Vagina (tissue), 2 donors: ENCODE results near the gene ABTB1. TPM values are rescaled to one million over a fixed set of nuclear protein-coding genes. Genes with fewer than 3 reads are reported as not detected.
"Not testable (repeated sequence)": the region's sequence is repeated elsewhere in the genome, so short reads cannot be mapped to it uniquely, and the experiment has no call there.

Source experiments
- DNase-seq, 2 donors: peaks; one replicate each; pipeline ENCODE4 v3.0.0-alpha.2; 2017; ENCODE audit errors: extremely low spot score in 2 of 2
- H3K27ac ChIP-seq: fragments of 200-600 bp; sonication (generic); one replicate; pipeline ENCODE4 v1.5.1; 2019
- H3K27me3 ChIP-seq: fragments of 200-600 bp; sonication (generic); one replicate; pipeline ENCODE4 v1.5.1; 2019
- H3K36me3 ChIP-seq, 2 donors: fragments of 200-600 bp; sonication (generic); one replicate each; pipeline ENCODE4 v1.5.1; 2017 to 2019
- H3K4me1 ChIP-seq: fragments of 200-600 bp; sonication (generic); one replicate; pipeline ENCODE4 v1.5.1; 2019
- H3K4me3 ChIP-seq, 2 donors: fragments of 200-600 bp; sonication (generic); 1 replicate in 1 of 2; 2 replicates in 1 of 2; pipeline ENCODE4 v1.5.1; 2016 to 2019
- H3K9me3 ChIP-seq: fragments of 200-600 bp; sonication (generic); one replicate; pipeline ENCODE4 v1.5.1; 2019
- POLR2A ChIP-seq, 2 donors: fragments of 450-650 bp; IDR thresholded peaks; one replicate each; pipeline ENCODE4 v1.6.1; 2017; ENCODE audit warnings: antibody characterized with exemption in 2 of 2, mild to moderate bottlenecking in 2 of 2, moderate library complexity in 2 of 2
- POLR2AphosphoS5 ChIP-seq, 2 donors: sonication (generic); formaldehyde crosslinking; IDR thresholded peaks; one replicate each; pipeline ENCODE4 v1.9.0; 2017; ENCODE audit warnings: antibody characterized with exemption in 2 of 2, mild to moderate bottlenecking in 2 of 2, low read depth in 1 of 2; ENCODE audit not compliant: insufficient read depth in 1 of 2
- intact Hi-C: fragments of 100-400 bp; cut with DNase I; formaldehyde crosslinking; loops from one replicate; pipeline ENCODE4 v1.15.1; 2023
- total RNA-seq: library from RNA; depleted of rRNA; stranded (reverse); fragments of >200 nt; gene quantifications from one replicate; pipeline ENCODE4 v1.2.3, GENCODE V29; 2016
- TF ChIP-seq, protein P1 (sequence below), 3 experiments: fragments of 450-650 bp in 2 of 3; fragments of 200-600 bp in 1 of 3; sonication (generic) in 1 of 3; IDR thresholded peaks; one replicate each; pipeline ENCODE4 v1.5.1; 2017 to 2019; ENCODE audit warnings: antibody characterized with exemption in 3 of 3, mild to moderate bottlenecking in 2 of 3, moderate library complexity in 2 of 3

ABTB1 gene
- total RNA-seq, 1 donor from 2014 or later: 59.7 TPM

DNA sequence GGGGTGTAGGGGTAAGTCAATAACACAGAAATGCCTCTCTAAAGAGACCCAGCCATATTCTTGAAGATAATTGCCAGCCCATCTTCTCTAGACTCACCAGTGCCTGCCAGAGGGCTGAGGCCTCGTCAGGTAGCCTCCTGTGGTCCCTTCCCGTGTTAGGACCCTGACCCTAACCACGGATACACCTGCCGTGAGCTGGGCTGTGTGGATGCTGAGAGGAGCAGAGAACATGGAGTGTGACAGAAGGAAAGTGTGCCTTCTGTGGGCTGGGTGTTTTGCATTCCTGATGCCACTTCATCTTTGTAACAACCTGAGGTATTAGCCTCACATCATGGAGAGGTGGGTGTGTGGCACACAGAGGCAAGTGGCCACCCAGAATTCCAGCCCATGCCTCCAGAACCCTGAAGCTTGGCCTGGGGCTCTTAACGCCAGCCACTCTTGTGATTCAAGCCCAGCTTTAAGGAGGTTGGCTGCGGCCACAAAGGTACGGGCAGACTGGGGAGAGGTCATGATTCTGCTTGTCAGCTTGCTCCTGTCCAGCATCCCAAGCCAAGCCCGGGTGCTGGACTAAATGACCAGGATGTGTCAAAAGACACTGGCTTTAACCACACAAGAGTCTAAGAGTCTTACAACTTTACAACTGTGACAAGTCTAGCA is 21.1 kb upstream of the ABTB1 start:
- intact Hi-C loops: loop anchor here (5.0 kb wide), 2 partner anchors 171 to 321 kb away; partner anchors contain the start of gene MGLL
- H3K27me3 ChIP-seq: no peaks in the 10 kb centered on the region
- DNase-seq: no peak
- no peaks in the 10 kb centered on the region for H3K4me1 ChIP-seq
- TF ChIP-seq POLR2A (IDR thresholded peaks at IDR 0.05) (no peak), POLR2AphosphoS5 (IDR thresholded peaks at IDR 0.05; ENCODE audit: insufficient read depth in 1 of 2, low read depth in 1 of 2) (no peak)
- TF ChIP-seq, protein P1, sequence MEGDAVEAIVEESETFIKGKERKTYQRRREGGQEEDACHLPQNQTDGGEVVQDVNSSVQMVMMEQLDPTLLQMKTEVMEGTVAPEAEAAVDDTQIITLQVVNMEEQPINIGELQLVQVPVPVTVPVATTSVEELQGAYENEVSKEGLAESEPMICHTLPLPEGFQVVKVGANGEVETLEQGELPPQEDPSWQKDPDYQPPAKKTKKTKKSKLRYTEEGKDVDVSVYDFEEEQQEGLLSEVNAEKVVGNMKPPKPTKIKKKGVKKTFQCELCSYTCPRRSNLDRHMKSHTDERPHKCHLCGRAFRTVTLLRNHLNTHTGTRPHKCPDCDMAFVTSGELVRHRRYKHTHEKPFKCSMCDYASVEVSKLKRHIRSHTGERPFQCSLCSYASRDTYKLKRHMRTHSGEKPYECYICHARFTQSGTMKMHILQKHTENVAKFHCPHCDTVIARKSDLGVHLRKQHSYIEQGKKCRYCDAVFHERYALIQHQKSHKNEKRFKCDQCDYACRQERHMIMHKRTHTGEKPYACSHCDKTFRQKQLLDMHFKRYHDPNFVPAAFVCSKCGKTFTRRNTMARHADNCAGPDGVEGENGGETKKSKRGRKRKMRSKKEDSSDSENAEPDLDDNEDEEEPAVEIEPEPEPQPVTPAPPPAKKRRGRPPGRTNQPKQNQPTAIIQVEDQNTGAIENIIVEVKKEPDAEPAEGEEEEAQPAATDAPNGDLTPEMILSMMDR (IDR thresholded peaks at IDR 0.05): no peak
- no peaks in the 10 kb centered on the region for H3K36me3 ChIP-seq
- H3K27ac ChIP-seq: no peak overlapping the region
- no peaks in the 10 kb centered on the region for H3K9me3 ChIP-seq
- H3K4me3 ChIP-seq: no peak overlapping the region

GRCh38 chr3:127652246-127652995 is 20.3 kb upstream of the ABTB1 start:
- Histone ChIP-seq H3K27me3 (no peaks in the 10 kb centered on the region), H3K4me1 (no peaks in the 10 kb centered on the region), H3K9me3 (no peaks in the 10 kb centered on the region), H3K27ac (no peak overlapping the region), H3K4me3 (no peak overlapping the region), H3K36me3 (no peaks in the 10 kb centered on the region)
- DNase-seq: no peak
- intact Hi-C loops: loop anchor here (5.0 kb wide), 2 partner anchors 170 to 320 kb away; partner anchors contain the start of gene MGLL
- TF ChIP-seq, protein P1 (IDR thresholded peaks at IDR 0.05): peak; percentile 65 to 82 (median 76)
- no peak for TF ChIP-seq POLR2AphosphoS5 (IDR thresholded peaks at IDR 0.05; ENCODE audit: insufficient read depth in 1 of 2, low read depth in 1 of 2)

DNA sequence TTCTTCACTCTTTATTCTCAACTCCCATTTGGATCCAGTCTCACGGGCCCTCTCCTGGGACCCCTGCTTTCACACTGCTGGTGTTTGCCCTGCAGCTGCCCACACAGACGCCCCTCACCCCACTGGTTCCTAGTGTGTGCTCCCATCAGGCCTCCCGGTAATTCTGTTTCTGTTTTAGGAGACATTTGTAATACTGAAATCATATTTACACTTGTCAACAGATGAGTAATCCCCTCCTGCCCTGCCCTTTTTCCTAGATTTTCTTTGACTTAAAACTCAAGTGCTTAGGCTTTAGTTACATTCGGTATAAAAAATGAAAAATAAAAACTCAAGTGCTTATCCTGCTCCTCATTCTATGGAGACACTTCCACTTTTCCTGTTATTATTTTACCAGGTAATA is 18.4 kb upstream of the ABTB1 start:
- H3K4me1 ChIP-seq: no peaks in the 10 kb centered on the region
- H3K27ac ChIP-seq: no peak overlapping the region
- H3K4me3 ChIP-seq: no peak overlapping the region
- intact Hi-C loops: loop anchor here (5.0 kb wide), 2 partner anchors 168 to 318 kb away; partner anchors contain the start of gene MGLL
- no peak for DNase-seq
- H3K36me3 ChIP-seq: no peaks in the 10 kb centered on the region
- no peaks in the 10 kb centered on the region for H3K9me3 ChIP-seq
- H3K27me3 ChIP-seq: no peaks in the 10 kb centered on the region
- TF ChIP-seq POLR2A (IDR thresholded peaks at IDR 0.05): no peak
- TF ChIP-seq, protein P1 (IDR thresholded peaks at IDR 0.05): no peak
- no peak for TF ChIP-seq POLR2AphosphoS5 (IDR thresholded peaks at IDR 0.05; ENCODE audit: insufficient read depth in 1 of 2, low read depth in 1 of 2)

DNA sequence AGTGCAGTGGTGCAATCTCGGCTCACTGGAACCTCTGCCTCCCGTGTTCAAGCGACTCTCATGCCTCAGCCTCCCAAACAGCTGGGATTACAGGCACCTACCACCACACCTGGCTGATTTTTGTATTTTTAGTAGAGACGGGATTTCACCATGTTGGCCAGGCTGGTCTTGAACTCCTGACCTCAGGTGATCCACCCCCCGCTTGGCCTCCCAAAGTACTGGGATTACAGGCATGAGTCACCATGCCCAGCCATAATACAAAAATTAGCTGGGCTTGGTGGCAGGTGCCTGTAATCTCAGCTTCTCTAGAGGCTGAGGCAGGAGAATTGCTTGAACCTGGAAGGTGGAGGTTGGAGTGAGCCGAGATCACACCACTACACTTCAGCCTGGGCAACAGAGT is 17.8 kb upstream of the ABTB1 start:
- intact Hi-C loops: loop anchor here (5.0 kb wide), 2 partner anchors 167 to 317 kb away; partner anchors contain the start of gene MGLL
- not testable (repeated sequence) for H3K4me1 ChIP-seq, H3K9me3 ChIP-seq, H3K27me3 ChIP-seq, H3K36me3 ChIP-seq, DNase-seq, H3K4me3 ChIP-seq
- H3K27ac ChIP-seq: peak overlapping the region; percentile 39

DNA sequence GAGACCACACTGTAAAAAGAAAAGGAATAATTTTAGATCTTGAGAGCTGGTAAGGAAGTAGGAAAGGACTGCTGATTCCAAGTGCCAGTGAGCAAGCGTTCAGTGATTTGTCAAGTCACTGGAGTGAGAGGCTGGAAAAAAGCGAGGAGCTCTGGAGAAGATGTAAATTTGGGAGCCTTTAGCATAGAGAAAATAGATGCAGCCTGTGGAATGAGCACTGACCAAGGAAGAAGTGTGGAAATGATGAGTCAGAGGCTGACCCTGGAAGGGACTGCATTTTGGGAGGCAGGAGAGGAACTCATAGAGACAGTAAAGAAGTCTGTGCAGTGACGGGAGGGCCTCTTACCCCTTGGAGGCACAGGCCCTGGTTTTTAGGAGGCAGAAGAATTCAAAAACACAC is 17.1 kb upstream of the ABTB1 start:
- Histone ChIP-seq H3K27me3 (no peaks in the 10 kb centered on the region), H3K4me3 (no peak overlapping the region), H3K27ac (peak overlapping the region; percentile 39), H3K9me3 (no peaks in the 10 kb centered on the region), H3K36me3 (no peaks in the 10 kb centered on the region), H3K4me1 (no peaks in the 10 kb centered on the region)
- TF ChIP-seq POLR2A (IDR thresholded peaks at IDR 0.05): no peak
- TF ChIP-seq POLR2AphosphoS5 (IDR thresholded peaks at IDR 0.05; ENCODE audit: insufficient read depth in 1 of 2, low read depth in 1 of 2): no peak
- TF ChIP-seq, protein P1 (IDR thresholded peaks at IDR 0.05): no peak
- DNase-seq: no peak
- intact Hi-C loops: no loop called here
